ENCODE measurements around the gene CENPK. TPM values are rescaled to one million over a fixed set of nuclear protein-coding genes. Genes with fewer than 3 reads are reported as not detected.
"Not testable (repeated sequence)": the region's sequence is repeated elsewhere in the genome, so short reads cannot be mapped to it uniquely, and the experiment has no call there.

CENPK gene
- total RNA-seq, 1 experiment from 2014 or later = 45.6 TPM

GRCh38 chr5:65508978-65509377 is 54.0 kb downstream of the CENPK start:
- ChIA-PET POLR2A (ENCODE audit: unreplicated experiment) (no interaction called here), CTCF (no interaction called here)
- H4K20me1 ChIP-seq (ENCODE audit: insufficient read depth) = no peaks in the 10 kb centered on the region
- intact Hi-C loops (cut with micrococcal nuclease; ENCODE audit: unreplicated experiment) = no loop called here
- no peaks in the 10 kb centered on the region for H3K36me3 ChIP-seq (ENCODE audit: low read depth)
- no peaks in the 10 kb centered on the region for H3K9me3 ChIP-seq (ENCODE audit: insufficient read depth, low read depth)
- H3K9me2 ChIP-seq (ENCODE audit: insufficient read depth) = no peaks in the 10 kb centered on the region; the same call in 1 of the 2 replicates
- H3K4me3 ChIP-seq = no peak overlapping the region
- BruUV-seq (replicated peaks) = no TSS peak
- TF ChIP-seq CTCF (conservative IDR thresholded peaks at IDR 0.05) (no peak), EZH2 (IDR thresholded peaks at IDR 0.05; ENCODE audit: low read depth) (no peak)
- H3K27me3 ChIP-seq (ENCODE audit: insufficient read depth, low read depth) = no peaks in the 10 kb centered on the region
- no peaks in the 10 kb centered on the region for H3K79me2 ChIP-seq (ENCODE audit: low read depth)
- no peak overlapping the region for H2AFZ ChIP-seq
- H3K4me2 ChIP-seq = no peak overlapping the region
- no peak for DNase-seq
- no peaks in the 10 kb centered on the region for H3F3A ChIP-seq (ENCODE audit: insufficient read depth, low read depth)
- no peak overlapping the region for H3K27ac ChIP-seq
- no peaks in the 10 kb centered on the region for H3K4me1 ChIP-seq (replicated peaks; ENCODE audit: insufficient read depth)

GRCh38 chr5:65506961-65507360 is 56.0 kb downstream of the CENPK start:
- no peak for TF ChIP-seq CTCF (conservative IDR thresholded peaks at IDR 0.05)
- TF ChIP-seq EZH2 (IDR thresholded peaks at IDR 0.05; ENCODE audit: low read depth) = no peak
- Histone ChIP-seq H3K27ac (no peak overlapping the region), H4K20me1 (ENCODE audit: insufficient read depth) (no peaks in the 10 kb centered on the region), H3K79me2 (ENCODE audit: low read depth) (no peaks in the 10 kb centered on the region), H3K4me2 (no peak overlapping the region), H3K4me1 (replicated peaks; ENCODE audit: insufficient read depth) (no peaks in the 10 kb centered on the region), H3K9me3 (ENCODE audit: insufficient read depth, low read depth) (no peaks in the 10 kb centered on the region), H3K36me3 (ENCODE audit: low read depth) (no peaks in the 10 kb centered on the region), H3F3A (ENCODE audit: insufficient read depth, low read depth) (no peaks in the 10 kb centered on the region), H3K9me2 (ENCODE audit: insufficient read depth) (no peaks in the 10 kb centered on the region; the same call in 1 of the 2 replicates), H3K27me3 (ENCODE audit: insufficient read depth, low read depth) (no peaks in the 10 kb centered on the region), H2AFZ (no peak overlapping the region), H3K4me3 (no peak overlapping the region)
- intact Hi-C loops (cut with micrococcal nuclease; ENCODE audit: unreplicated experiment) = no loop called here
- no TSS peak for BruUV-seq (replicated peaks)
- POLR2A ChIA-PET (ENCODE audit: unreplicated experiment) = no interaction called here
- CTCF ChIA-PET = no interaction called here
- no peak for DNase-seq

GRCh38 chr5:65489119-65489518 is 73.8 kb downstream of the CENPK start:
- intact Hi-C loops (cut with micrococcal nuclease; ENCODE audit: unreplicated experiment) = no loop called here
- no peak overlapping the region for H3K4me3 ChIP-seq
- DNase-seq = no peak

GRCh38 chr5:65488038-65488687 is 74.8 kb downstream of the CENPK start:
- intact Hi-C loops (cut with micrococcal nuclease; ENCODE audit: unreplicated experiment); H3K79me2 ChIP-seq (ENCODE audit: low read depth); POLR2A ChIA-PET (ENCODE audit: unreplicated experiment); H3K4me1 ChIP-seq (replicated peaks; ENCODE audit: insufficient read depth); H3K4me3 ChIP-seq; H3F3A ChIP-seq (ENCODE audit: insufficient read depth, low read depth); H3K9me2 ChIP-seq (ENCODE audit: insufficient read depth); H3K27me3 ChIP-seq (ENCODE audit: insufficient read depth, low read depth); H3K36me3 ChIP-seq (ENCODE audit: low read depth); DNase-seq; H3K9me3 ChIP-seq (ENCODE audit: insufficient read depth, low read depth); BruUV-seq (replicated peaks); H4K20me1 ChIP-seq (ENCODE audit: insufficient read depth); H3K27ac ChIP-seq; H3K4me2 ChIP-seq; H2AFZ ChIP-seq: not testable (repeated sequence)
- CTCF ChIA-PET = interaction anchor here (0.6 kb wide), 1 partner anchor 387 kb away, joined by 3 read pairs; no protein-coding TSS in a partner anchor

More at GRCh38 chr5:65489119-65489518, 73.8 kb downstream of the CENPK start:
- H2AFZ ChIP-seq = no peak overlapping the region
- H3K27ac ChIP-seq = no peak overlapping the region
- no peaks in the 10 kb centered on the region for H3K36me3 ChIP-seq (ENCODE audit: low read depth)
- H3K4me2 ChIP-seq = no peak overlapping the region
- ChIA-PET CTCF (no interaction called here), POLR2A (ENCODE audit: unreplicated experiment) (no interaction called here)
- H3K79me2 ChIP-seq (ENCODE audit: low read depth) = no peaks in the 10 kb centered on the region
- no peaks in the 10 kb centered on the region for H3K9me2 ChIP-seq (ENCODE audit: insufficient read depth)
- TF ChIP-seq EZH2 (IDR thresholded peaks at IDR 0.05; ENCODE audit: low read depth) (no peak), CTCF (conservative IDR thresholded peaks at IDR 0.05) (no peak)
- H3F3A ChIP-seq (ENCODE audit: insufficient read depth, low read depth) = no peaks in the 10 kb centered on the region
- no peaks in the 10 kb centered on the region for H3K4me1 ChIP-seq (replicated peaks; ENCODE audit: insufficient read depth)
- no peaks in the 10 kb centered on the region for H3K9me3 ChIP-seq (ENCODE audit: insufficient read depth, low read depth)
- H3K27me3 ChIP-seq (ENCODE audit: insufficient read depth, low read depth) = no peaks in the 10 kb centered on the region
- no TSS peak for BruUV-seq (replicated peaks)
- no peaks in the 10 kb centered on the region for H4K20me1 ChIP-seq (ENCODE audit: insufficient read depth)

GRCh38 chr5:65486803-65487202 is 76.2 kb downstream of the CENPK start:
- H3K9me2 ChIP-seq (ENCODE audit: insufficient read depth); H3K27me3 ChIP-seq (ENCODE audit: insufficient read depth, low read depth); BruUV-seq (replicated peaks); H3K4me2 ChIP-seq; H3K4me3 ChIP-seq; H3K36me3 ChIP-seq (ENCODE audit: low read depth); H3K79me2 ChIP-seq (ENCODE audit: low read depth); H3K27ac ChIP-seq; H3K4me1 ChIP-seq (replicated peaks; ENCODE audit: insufficient read depth); intact Hi-C loops (cut with micrococcal nuclease; ENCODE audit: unreplicated experiment); H4K20me1 ChIP-seq (ENCODE audit: insufficient read depth); DNase-seq; H3F3A ChIP-seq (ENCODE audit: insufficient read depth, low read depth); H3K9me3 ChIP-seq (ENCODE audit: insufficient read depth, low read depth); POLR2A ChIA-PET (ENCODE audit: unreplicated experiment); H2AFZ ChIP-seq: not testable (repeated sequence)
- CTCF ChIA-PET = interaction anchor here (0.6 kb wide), 1 partner anchor 296 kb away, joined by 4 read pairs; no protein-coding TSS in a partner anchor
